Ramos (cell line): Measurements from ENCODE around the gene GUCD1.

Source experiments
- in situ Hi-C: fragments of 300-500 bp; cut with MboI; formaldehyde crosslinking; loops from one replicate; pipeline ENCODE4 v1.14.3; 2022; ENCODE audit warnings: low sequenced_read_pairs; ENCODE audit not compliant: unreplicated experiment

GUCD1 gene

DNA sequence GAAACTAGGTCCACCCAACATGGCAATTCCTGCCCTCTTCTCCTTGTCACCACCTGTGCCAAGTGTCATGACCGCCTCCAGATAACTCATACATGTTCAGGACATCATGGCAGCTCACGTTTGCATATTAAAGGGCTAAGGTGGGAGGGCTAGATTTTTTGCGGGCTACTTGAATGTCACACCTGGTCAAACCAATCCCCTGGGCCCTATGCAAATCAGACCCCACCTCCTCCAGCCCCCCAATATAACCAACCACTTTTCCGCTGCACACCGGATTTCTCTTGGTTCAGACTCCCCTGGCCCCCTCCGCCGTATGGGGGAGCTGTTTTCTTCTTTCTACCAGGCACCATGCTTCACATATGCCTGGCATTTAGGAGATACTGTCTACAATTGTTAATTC, 47.2 kb downstream of the GUCD1 start:
- in situ Hi-C loops = loop anchor here (5.0 kb wide), 1 partner anchor 90 kb away; no protein-coding TSS in a partner anchor

DNA sequence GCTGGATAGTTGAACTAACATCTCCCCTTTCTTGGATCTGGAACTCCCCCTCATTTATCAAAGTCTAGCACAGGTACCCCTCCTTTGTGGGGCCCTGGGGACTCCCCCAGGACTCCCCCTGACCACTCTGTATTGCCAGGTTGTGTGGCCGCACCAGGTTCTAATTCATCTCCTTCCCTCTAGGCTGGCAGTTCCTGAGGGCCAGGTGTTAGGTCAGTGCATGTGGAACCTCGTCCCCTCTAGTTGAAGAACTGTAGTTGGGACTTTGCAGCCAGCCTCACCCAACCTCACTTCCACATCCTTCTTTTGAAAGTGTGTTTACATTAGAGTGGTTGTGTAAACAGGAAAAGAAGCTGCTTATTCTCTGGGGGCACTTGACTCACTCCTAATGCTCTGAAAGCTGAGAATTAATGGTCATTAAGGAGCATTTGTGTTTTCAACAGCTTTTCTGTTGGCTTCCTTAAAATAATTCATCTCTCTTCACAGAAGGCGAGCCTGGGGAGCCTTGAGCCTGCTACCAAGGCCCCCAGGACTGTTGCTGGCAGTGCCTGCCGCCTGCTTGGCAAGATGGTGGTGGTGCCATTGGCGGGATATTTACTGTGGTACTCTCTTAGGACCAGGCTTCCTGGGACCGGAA, 48.0 kb downstream of the GUCD1 start:
- in situ Hi-C loops = loop anchor here (5.0 kb wide), 1 partner anchor 90 kb away; no protein-coding TSS in a partner anchor

DNA sequence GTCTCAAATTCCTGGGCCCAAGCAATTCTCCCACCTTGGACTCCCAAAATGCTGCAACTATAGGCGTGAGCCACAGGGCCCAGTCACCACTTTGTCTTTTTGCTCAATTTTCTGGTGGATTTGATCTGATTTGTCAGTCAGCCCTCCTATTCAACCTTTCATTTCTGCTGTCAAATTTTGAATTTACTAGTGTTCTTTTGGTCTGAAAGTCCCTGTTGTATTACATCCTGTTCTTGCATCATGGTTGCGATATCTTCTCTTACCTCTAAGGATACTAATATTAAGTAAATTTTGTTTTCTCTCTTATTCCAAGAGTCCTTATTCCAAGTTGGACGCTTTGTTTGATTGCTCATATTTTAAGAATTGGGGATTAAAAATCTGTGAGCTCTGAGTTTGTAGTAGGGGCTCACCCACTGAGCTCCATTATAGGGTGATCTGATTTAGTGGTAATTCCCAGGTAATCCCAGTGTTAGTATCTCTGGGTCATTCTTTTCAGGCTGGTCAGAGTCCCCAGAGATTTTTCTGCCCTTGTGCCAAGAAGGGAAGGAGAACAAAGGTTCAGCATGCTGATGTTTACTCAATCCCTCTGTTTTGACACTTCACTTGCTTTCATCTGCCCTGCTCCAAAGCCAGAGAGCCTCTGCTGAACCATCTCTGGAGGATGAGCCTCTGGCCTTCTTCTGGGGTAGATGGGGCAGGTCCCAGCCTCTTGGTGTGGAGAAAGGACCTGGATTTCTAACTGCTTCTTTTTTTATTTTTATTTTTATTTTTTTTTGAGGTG, 49.8 kb downstream of the GUCD1 start:
- in situ Hi-C loops = loop anchor here (5.0 kb wide), 1 partner anchor 88 kb away; no protein-coding TSS in a partner anchor

DNA sequence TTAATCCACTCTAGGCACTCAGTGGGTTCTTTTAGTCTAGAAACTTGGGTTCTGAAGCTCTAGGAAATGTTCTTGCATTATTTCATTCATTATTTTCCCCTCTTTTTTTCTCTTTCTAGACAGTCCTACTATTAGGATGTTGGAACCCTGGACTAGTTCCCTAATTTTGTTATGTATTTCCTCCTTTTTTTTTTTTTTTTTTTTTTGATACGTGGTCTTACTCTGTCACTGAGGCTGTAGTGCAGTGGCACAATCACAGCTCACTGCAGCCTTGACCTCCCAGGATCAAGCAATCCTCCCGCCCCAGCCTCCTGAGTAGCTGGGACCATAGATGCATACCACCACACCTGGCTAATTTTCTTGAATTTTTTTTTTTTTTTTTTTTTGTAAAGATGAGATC, 50.4 kb downstream of the GUCD1 start:
- in situ Hi-C loops = no loop called here

DNA sequence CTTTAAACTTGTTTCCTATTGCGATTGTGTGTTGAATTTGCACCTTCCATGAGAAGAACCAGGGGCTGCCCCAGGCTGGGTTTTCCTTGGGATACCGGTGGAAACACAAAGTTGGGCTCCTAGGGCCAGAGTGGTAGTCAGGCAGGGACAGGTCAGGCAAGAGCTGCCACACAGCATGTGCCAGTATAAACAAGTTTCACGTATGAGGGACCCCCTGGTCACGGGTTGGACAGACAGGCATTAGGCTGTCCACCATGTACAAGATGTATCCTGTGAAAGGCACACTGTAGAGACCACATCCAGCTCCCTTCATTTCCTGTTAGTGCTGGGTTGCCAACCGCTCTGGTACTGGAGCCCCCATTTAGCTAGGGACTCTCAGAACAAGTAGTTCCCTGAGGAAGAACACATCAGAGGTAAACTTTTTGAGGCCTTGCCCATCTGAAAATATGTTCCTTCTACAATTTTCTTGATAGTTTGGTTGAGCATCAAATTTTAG, 51.0 kb downstream of the GUCD1 start:
- in situ Hi-C loops = no loop called here

DNA sequence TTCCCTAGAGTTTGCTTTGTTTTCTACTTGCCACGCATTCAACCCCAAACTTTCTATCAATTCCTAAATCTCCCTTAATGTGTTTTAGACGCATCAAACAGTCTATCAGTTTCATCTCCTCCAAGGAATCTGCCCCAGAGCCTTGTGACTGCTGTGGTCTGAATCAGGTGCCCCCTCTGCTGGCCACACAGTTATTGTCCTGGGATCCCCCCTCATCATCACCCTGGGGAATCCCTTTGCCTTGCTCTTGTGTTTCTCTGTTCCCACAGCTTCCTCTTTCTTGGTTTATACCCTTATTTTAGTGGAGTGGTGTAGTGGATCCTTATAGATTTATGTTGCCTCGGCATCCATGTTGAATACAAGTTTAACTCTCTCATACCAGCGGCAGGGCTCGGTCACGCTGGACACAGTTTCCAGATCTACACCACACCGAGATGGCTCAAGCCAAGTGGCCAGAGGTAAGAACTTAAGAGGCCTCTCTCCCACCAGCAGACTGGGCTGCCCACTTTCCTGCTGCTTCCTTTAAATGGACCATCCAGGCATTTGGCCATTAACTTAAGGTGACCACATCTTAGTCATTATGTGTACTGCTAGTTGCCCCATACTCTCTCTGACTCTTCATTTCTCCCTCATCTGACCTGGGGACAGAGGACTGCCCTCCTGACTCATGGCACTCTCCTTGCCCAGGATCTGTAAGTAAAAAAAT, 51.6 kb downstream of the GUCD1 start:
- in situ Hi-C loops = no loop called here

DNA sequence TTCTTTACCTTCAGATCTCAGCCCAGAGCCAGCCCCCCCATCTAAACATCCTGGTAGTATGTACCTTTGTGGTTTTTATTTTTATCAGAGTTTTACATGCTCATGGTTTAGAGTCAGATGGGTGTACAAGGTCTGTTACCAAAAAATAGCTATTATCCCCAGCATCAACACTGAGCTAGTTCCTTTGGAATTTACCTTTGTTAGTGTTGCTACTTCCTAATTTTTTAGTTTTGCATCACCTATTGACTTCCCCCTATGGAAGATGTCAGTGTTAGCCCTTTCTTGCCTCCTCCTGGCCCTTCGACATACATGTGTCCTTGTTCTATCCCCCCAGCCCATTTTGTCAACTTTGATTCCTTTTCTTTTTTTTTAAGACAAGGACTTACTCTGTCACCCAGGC, 52.4 kb downstream of the GUCD1 start:
- in situ Hi-C loops = no loop called here

DNA sequence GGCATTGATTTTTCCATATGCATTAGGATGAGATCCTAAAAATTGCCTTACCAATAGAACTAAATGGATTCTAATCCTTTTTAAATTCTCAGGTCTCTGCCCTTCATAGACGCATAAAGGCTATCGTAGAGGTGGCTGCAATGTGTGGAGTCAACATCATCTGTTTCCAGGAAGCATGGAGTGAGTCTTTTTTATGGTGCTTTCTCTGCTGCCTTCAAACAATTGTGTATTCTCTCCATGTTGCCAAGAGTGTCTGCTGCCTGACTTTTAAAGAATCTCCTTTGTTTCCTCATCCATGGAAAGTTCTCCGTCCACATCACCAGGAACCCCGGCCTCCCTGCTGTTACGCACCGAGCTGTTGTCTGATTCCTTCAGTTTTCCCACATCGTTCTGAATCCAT, 52.9 kb downstream of the GUCD1 start:
- in situ Hi-C loops = no loop called here

DNA sequence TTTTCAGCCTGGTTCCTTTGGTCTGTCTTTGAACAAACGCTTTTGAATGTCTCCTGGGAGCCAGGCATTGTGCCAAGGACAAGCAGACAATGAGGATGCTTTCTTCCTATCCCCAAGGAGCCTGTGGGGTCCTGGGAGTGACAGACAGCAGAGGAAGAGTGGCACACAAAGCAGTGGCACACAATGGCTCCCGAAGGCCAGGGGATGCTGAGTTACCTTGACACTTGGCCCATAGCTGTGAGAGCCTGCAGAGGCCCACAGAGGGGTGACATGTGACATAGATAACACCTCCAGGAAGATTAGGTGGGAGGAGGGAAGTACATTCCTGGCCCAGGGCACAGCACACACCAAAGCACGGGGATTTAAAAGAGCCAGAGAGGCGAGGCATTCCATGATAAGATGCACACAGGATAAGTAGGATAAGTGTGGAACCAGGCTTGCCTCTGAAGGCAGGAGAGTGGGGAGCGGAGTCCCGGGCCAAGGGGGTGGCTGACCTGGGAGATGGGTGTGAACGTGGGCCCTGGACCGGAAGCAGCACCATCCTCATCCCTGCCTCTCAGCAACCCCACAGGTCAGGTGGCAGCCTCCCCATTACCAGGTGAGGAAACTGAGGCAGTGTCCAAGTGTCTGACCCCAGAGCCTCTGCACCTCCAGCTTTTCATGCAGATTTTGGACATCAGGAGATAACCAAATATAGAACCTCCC, 53.5 kb downstream of the GUCD1 start:
- in situ Hi-C loops = no loop called here

DNA sequence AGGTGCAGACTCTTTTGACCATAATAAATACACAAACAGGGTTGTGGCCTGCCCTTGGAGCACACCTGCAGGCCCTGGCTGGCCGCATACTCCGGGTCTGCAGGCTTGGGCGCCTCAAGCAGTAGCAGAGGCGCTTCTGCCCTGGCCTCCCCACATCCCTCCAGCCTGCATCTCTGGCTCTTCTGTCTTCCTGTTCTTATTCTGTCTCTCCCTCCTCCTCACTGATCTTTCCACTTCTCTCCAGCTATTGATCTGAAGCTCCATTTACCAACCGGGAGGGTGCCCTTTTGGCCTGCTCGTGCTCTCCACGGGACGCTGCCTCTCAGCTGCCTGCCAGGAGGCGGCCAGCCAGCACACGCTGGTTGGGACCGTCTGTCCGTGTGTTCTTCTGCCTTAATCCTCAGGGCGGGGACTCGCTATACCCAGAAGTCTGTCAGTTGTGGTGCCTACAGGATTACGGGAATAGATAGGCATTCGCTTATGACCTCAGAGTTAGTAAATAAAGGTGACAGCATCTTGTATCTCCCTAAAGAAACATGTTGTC, 54.6 kb downstream of the GUCD1 start:
- in situ Hi-C loops = no loop called here

DNA sequence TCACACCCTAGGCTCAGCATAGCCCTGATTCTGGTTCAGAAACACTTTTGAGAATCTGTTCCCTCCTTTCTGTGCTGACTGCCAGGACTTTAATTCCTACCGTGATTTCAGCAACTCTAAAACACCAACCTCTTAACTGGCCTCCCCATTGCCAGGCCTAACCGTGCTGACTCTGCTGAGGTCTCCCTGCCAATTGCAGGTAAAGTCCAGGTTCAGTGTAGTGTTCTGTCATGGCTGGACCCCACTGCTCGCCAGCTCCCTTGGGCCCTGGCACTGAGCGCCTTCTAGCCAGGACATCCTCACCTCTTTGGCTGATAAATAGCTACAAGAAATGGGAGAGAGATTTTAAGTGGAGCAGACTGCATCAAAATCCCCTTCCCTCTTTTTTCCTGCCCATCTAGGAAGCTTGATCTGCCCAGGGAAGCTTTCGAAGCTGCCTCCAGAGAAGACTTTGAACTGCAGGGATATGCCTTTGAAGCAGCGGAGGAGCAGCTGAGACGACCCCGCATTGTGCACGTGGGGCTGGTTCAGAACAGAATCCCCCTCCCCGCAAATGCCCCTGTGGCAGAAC, 55.1 kb downstream of the GUCD1 start:
- in situ Hi-C loops = no loop called here

DNA sequence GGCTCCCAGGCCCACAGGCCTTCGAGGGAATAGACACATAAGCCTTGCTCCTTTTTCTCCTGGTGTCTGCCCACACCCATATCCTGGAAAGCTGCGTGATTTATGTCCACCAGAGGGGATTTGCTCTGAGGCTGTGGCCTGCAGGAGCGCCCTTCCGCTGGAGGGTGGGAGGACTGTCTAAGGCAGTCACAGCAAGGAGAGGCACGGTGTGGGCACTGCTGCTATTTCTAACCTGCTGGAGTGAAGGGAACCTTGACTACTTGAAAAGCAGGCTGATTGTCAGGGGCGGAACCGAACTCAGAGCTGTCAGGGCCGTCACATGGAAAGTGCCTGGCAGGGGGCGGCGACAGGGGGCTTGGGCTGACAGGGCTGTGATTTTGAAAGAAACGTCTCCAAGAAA, 56.1 kb downstream of the GUCD1 start:
- in situ Hi-C loops = no loop called here

DNA sequence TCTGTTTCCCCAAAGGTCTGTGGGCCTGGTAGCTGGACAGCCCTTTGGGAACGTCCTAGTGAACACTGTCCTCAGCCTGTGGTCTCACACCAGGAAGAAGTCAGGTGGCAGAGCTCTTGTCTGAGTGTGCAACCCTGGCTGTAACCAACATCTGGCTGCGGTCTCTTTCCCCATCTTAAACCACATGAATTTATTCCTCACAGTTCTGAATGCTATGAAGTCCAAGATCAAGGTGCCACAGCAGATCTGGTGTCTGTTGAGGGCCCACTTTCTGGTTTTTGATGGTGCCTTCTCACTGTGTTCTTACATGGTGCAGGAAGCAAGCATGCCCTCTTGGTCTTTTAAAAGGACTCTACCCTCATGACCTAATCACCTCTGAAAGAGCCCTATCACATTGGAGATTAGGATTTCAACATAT, 57.1 kb downstream of the GUCD1 start:
- in situ Hi-C loops = no loop called here

DNA sequence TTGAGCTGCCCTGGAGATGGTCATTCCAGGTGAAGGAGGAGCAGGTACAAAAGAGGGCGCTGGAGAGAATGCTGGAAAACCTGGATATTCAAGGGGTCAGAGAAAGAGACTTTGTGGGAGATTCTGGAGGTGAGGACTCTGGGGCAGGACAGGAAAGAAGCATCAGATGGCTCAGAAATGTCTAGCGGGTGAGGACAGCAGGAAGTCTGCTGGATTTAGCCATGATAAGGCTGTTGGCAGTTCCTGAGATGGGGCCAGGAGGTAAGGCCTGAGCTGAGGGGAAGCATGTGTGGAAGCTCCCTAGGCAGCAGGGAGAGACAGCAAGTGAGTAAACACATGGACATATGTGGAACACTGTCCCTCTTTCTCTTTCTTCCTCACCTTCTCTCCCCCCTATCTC, 58.3 kb downstream of the GUCD1 start:
- in situ Hi-C loops = no loop called here

DNA sequence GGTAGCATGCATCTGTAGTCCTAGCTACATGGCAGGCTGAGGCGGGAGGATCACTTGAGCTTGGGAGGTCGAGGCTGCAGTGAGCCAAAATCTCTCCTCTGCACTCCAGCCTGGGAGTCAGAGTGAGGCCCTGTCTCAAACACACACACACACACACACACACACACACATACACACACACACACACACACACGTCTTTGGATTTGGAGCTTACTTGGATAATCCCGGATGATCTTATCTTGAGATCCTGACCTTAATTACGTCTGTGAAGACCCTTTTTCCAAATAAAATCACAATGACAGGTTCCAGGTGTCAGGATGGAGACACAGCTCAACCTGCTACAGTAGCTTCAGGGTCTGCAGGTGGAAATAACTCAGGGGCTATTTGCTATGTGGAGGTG, 58.7 kb downstream of the GUCD1 start:
- in situ Hi-C loops = no loop called here

DNA sequence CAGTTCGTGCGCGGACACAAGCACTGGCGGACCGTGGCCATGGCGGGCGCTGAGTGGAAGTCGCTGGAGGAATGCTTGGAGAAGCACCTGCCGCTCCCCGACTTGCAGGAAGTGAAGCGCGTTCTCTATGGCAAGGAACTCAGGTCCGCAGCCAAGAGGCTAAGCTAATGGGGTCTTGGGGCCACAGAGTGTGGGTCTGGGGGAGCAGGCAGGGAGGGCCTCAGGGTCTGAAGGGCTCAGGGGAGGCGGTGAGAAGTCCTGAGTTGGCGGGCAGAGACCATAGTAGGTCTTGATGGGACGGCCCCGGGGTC, 59.6 kb downstream of the GUCD1 start:
- in situ Hi-C loops = no loop called here

DNA sequence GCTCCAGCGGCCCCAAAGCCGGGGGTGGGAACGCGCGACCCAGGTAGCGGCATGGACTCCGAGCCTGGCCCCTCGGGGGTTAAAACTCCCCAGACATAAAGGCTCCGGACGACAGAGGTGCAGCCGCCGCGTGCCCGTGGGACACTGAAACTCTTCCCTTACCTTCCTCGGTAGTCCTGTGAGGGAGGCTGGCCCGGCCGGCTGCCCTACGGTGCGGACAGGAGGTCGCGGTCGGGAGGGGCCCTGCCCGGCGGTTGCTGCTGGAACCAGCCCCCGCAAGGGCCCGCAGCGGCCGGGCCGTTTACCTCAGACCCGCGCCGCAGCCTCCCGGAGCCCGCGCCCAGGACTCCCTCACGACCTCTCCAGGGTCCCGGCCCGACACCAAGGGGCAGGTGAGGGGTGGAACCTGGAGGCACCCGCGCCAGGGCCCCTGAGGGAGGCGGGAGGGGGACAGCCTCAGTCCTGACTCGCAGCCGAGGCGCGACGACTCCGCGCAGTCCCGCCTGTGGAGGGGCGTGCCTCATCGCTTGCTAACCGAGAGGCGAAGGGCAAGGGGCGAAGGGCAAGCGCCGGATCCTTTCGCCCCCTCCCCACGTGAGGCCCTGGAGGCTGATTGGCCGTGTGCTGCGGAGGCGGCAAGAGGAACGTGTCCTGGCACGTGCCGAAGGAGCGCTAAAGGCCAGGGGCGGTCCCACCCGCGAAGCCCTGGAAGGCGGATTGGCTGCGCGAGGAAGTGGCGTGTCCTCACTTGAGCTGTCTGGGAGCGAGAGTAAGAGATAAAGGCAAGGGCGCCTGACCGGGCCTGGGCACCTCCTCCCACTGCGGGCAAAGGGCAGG, 60.2 kb downstream of the GUCD1 start, which contains the start of gene UPB1:
Gene UPB1 (plus strand): TSS at position 805 of the 837 bp plus-strand sequence. CDS start 72 bp downstream, outside the sequence.
- in situ Hi-C loops = no loop called here

DNA sequence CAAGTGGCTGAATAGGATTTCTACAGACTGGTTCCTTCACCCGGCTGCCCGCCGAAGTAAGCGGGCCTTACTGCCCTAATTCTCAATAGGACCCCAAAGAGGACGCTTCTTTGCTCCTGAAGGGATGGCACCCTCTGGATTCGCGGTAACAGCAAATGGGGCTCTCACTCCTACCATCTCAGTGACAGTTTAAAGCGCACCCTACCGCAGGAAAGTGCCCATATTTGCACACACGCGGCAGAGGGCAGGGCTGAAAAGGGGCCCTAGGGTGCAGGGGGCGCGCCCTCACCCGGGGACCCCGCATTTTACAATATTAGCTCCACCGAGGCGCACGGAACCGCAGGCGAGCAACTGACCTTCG, 60.8 kb downstream of the GUCD1 start:
- in situ Hi-C loops = no loop called here

DNA sequence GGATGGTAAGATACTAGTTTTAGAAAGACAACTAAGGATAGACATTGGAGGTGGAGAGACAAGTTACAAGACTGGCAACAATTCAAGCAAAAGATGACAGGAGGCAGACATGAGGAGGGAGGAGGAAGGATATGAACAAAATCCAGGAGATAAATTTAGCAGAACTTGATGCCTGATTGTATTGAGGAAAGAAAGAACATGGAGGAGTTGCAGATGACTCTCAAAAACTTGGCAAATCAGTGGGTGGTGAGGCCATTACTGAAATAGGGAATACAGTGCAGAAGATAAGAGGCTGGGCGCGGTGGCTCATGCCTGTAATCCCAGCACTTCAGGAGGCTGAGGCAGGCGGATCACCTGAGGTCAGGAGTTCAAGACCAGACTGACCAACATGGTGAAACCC, 62.5 kb downstream of the GUCD1 start:
- in situ Hi-C loops = no loop called here
